Upper lobe of right lung (tissue), 1 donor: ENCODE measurements around the gene UBC. TPM values are rescaled to one million over a fixed set of nuclear protein-coding genes. Genes with fewer than 3 reads are reported as not detected.
"Not testable (repeated sequence)": the region's sequence is repeated elsewhere in the genome, so short reads cannot be mapped to it uniquely, and the experiment has no call there.

Experiments
- ATAC-seq: fragments of 200-7000 bp; cut with Tn5 transposase; one replicate; pipeline ENCODE4 v1.9.1; 2020; ENCODE audit warnings: mild to moderate bottlenecking, moderate library complexity
- DNase-seq: peaks from one replicate; pipeline ENCODE4 v3.0.0-alpha.2; 2020
- H3K27ac ChIP-seq: fragments of 200-600 bp; one replicate; pipeline ENCODE4 v1.8.0; 2022
- H3K27me3 ChIP-seq: fragments of 200-600 bp; one replicate; pipeline ENCODE4 v1.8.0; 2022; ENCODE audit warnings: mild to moderate bottlenecking
- H3K36me3 ChIP-seq: fragments of 200-600 bp; one replicate; pipeline ENCODE4 v1.8.0; 2022
- H3K4me1 ChIP-seq: fragments of 200-600 bp; one replicate; pipeline ENCODE4 v1.8.0; 2022
- H3K4me3 ChIP-seq: fragments of 200-600 bp; one replicate; pipeline ENCODE4 v1.8.0; 2022; ENCODE audit warnings: mild to moderate bottlenecking
- H3K9me3 ChIP-seq: fragments of 200-600 bp; one replicate; pipeline ENCODE4 v1.8.0; 2022
- intact Hi-C: fragments of 100-400 bp; cut with DNase I; formaldehyde crosslinking; loops from one replicate; pipeline ENCODE4 v1.11.0; 2022
- total RNA-seq: library from RNA; stranded (reverse); fragmentation: NEBNext Ultra II Directional; extraction: Animal tissue kit (Norgen Biotek cat#: 25700); gene quantifications from one replicate; pipeline ENCODE4 v1.2.1, GENCODE V29; 2021
- TF ChIP-seq, protein P1 (sequence below): fragments of 200-600 bp; IDR thresholded peaks from one replicate; pipeline ENCODE4 v1.8.0; 2022; ENCODE audit warnings: antibody characterized with exemption
- donor health status: DM: no; HTN: yes; CAD: no; lungs with severe emphysema.

Gene UBC
- total RNA-seq, 1 donor from 2014 or later = 1,107 TPM

DNA sequence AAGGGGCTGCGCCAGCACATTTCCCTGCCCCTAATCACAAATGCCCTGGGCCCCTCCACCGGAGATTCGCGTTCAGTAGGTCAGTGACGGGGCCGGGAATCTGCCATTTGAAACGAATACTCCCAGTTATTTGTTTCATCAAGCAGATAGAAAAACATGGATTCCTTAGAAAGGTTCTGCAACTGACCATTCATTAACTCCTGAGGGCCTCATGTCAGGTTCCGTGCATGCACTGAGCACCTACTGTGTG lies 25.6 kb upstream of the UBC start:
- DNase-seq (no peak), ATAC-seq (peak; percentile 0)
- Histone ChIP-seq H3K4me3 (peak overlapping the region; percentile 44), H3K9me3 (no peaks in the 10 kb centered on the region), H3K27me3 (no peaks in the 10 kb centered on the region), H3K4me1 (peaks cover 29% of the 10 kb centered on the region), H3K27ac (peak overlapping the region; percentile 86), H3K36me3 (no peaks in the 10 kb centered on the region)
- intact Hi-C loops = loop anchor here (2.0 kb wide), 1 partner anchor 25 kb away; the partner anchor contains the start of gene UBC
- TF ChIP-seq, protein P1, sequence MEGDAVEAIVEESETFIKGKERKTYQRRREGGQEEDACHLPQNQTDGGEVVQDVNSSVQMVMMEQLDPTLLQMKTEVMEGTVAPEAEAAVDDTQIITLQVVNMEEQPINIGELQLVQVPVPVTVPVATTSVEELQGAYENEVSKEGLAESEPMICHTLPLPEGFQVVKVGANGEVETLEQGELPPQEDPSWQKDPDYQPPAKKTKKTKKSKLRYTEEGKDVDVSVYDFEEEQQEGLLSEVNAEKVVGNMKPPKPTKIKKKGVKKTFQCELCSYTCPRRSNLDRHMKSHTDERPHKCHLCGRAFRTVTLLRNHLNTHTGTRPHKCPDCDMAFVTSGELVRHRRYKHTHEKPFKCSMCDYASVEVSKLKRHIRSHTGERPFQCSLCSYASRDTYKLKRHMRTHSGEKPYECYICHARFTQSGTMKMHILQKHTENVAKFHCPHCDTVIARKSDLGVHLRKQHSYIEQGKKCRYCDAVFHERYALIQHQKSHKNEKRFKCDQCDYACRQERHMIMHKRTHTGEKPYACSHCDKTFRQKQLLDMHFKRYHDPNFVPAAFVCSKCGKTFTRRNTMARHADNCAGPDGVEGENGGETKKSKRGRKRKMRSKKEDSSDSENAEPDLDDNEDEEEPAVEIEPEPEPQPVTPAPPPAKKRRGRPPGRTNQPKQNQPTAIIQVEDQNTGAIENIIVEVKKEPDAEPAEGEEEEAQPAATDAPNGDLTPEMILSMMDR = no peak

DNA sequence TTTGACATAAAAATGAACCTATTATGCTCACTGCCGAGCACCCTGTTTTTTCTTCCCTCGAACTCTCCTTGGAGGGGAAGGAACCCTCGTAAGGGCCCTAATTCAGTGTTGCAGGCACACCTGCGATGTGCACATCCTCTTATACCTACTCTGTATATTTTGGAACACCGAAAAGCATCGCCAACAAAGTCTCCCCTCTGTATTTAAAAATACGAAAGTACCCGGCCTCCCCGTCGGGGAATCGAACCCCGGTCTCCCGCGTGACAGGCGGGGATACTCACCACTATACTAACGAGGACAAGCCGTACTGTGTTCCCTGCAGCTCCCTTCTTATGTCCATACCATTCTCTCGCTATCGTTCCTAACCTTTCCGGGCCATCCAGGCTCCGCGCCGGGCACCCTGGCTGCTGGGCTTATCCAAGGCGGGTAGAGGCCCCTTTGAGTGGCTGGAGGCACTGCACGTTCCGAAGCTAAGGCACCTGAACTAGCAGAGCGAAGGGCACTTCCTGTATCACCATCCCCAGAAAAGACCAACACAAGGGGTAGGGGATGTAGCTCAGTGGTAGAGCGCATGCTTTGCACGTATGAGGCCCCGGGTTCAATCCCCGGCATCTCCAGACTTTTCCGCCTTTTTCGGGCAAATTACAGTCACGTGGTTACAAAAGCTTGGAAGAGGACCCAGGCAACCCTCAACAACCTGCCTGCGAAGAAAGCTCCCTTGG lies 25.1 kb upstream of the UBC start:
- TF ChIP-seq, protein P1 = no peak
- intact Hi-C loops = loop anchor here (2.0 kb wide), 1 partner anchor 25 kb away; the partner anchor contains the start of gene UBC
- H3K27ac ChIP-seq = peak overlapping the region; percentile 86
- peak; percentile 83 for ATAC-seq
- peak overlapping the region; percentile 44 for H3K4me3 ChIP-seq
- DNase-seq = peak; percentile 90
- H3K27me3 ChIP-seq = no peaks in the 10 kb centered on the region
- H3K9me3 ChIP-seq = no peaks in the 10 kb centered on the region
- H3K4me1 ChIP-seq = peaks cover 29% of the 10 kb centered on the region
- no peaks in the 10 kb centered on the region for H3K36me3 ChIP-seq

DNA sequence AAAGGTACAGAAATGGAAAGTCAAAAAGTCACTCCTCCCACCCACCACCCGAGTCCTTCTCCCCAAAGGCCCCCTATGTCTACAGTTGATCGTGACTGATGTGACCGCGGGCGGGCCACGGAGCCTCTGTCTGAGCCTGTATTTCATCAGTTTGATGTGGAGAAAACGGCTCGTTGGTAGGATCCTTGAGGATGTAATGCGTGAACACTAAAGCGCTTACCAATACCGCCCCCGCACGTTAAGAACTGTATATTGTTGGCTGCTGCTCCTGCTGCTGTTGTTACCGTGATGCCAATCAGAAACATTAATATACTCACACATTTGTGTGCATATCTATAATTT lies 24.6 kb upstream of the UBC start:
- H3K27me3 ChIP-seq = no peaks in the 10 kb centered on the region
- peak; percentile 62 for ATAC-seq
- no peaks in the 10 kb centered on the region for H3K9me3 ChIP-seq
- peaks cover 29% of the 10 kb centered on the region for H3K4me1 ChIP-seq
- intact Hi-C loops = no loop called here
- H3K4me3 ChIP-seq = peak overlapping the region; percentile 44
- TF ChIP-seq, protein P1 = peak; percentile 48
- H3K36me3 ChIP-seq = no peaks in the 10 kb centered on the region
- peak; percentile 79 for DNase-seq
- peak overlapping the region; percentile 86 for H3K27ac ChIP-seq

DNA sequence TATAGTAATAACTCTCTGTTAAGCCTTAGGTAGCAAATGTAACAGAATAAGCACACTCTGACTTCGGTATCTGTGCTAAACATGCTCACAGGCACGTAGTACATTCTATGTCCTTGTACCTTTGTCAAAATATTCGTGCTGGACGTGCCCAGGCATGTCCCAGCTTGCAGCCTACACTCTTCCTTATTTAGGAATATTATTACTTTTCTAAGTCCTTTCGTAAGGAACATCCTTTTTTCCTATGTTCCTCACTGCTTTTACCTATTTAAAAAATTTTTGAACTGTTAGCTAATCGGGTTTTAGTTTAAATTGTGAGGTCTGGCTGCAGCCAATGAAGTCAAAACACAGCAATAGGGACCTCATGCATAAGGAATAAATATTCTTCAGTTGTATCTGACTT lies 24.1 kb upstream of the UBC start:
- DNase-seq (no peak), ATAC-seq (no peak)
- no peaks in the 10 kb centered on the region for H3K9me3 ChIP-seq
- H3K27ac ChIP-seq = peak overlapping the region; percentile 86
- peaks cover 29% of the 10 kb centered on the region for H3K4me1 ChIP-seq
- no peaks in the 10 kb centered on the region for H3K36me3 ChIP-seq
- TF ChIP-seq, protein P1 = no peak
- intact Hi-C loops = no loop called here
- peak overlapping the region; percentile 44 for H3K4me3 ChIP-seq
- H3K27me3 ChIP-seq = no peaks in the 10 kb centered on the region

DNA sequence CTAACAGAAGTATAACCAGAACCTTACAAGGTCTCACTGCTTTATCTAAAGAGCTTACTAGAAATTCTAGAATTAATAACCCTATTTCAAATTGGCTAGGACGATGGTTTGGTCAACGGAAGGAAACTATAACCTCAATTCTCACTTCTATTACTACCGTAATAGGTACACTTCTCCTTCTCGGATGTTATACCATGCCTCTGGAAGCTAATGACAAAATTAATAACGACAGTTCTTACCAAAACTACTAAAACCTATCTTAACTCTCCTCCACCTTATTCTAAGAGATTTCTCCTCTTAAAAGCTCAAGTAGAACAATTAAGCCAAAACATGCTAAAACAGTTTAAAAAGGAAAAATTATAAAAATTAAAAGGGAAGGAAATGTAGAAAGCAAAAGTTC lies 23.7 kb upstream of the UBC start:
- H3K27me3 ChIP-seq = no peaks in the 10 kb centered on the region
- intact Hi-C loops = no loop called here
- no peaks in the 10 kb centered on the region for H3K36me3 ChIP-seq
- H3K9me3 ChIP-seq = no peaks in the 10 kb centered on the region
- peak overlapping the region; percentile 44 for H3K4me3 ChIP-seq
- H3K27ac ChIP-seq = peak overlapping the region; percentile 86
- TF ChIP-seq, protein P1 = no peak
- ATAC-seq (no peak), DNase-seq (no peak)
- peaks cover 29% of the 10 kb centered on the region for H3K4me1 ChIP-seq

DNA sequence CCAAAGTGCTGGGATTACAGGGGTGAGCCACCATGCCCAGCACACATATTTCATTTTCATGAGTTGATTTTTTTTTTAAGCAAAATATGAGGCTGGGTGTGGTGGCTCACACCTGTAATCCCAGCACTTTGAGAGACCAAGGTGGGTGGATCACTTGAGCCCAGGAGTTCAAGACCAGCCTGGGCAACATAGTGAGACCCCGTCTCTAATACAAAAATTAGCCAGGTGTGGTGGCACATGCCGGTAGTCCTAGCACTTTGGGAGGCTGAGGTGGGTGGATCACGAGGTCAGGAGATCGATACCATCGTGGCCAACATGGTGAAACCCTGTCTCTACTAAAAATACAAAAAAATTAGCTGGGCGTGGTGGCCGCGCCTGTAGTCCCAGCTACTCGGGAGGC lies 17.1 kb upstream of the UBC start:
- intact Hi-C loops, H3K27me3 ChIP-seq, H3K4me3 ChIP-seq, ATAC-seq, H3K27ac ChIP-seq, DNase-seq, H3K9me3 ChIP-seq, H3K36me3 ChIP-seq: not testable (repeated sequence)
- H3K4me1 ChIP-seq = peaks cover 10% of the 10 kb centered on the region
